NK-92 (cell line): ENCODE data around the gene SLC22A23.

ENCODE experiments used
- DNase-seq: peaks from one replicate; lab custom pipeline; 2025; ENCODE audit not compliant: unreplicated experiment; lab: John Stamatoyannopoulos, UW

Gene SLC22A23

DNA sequence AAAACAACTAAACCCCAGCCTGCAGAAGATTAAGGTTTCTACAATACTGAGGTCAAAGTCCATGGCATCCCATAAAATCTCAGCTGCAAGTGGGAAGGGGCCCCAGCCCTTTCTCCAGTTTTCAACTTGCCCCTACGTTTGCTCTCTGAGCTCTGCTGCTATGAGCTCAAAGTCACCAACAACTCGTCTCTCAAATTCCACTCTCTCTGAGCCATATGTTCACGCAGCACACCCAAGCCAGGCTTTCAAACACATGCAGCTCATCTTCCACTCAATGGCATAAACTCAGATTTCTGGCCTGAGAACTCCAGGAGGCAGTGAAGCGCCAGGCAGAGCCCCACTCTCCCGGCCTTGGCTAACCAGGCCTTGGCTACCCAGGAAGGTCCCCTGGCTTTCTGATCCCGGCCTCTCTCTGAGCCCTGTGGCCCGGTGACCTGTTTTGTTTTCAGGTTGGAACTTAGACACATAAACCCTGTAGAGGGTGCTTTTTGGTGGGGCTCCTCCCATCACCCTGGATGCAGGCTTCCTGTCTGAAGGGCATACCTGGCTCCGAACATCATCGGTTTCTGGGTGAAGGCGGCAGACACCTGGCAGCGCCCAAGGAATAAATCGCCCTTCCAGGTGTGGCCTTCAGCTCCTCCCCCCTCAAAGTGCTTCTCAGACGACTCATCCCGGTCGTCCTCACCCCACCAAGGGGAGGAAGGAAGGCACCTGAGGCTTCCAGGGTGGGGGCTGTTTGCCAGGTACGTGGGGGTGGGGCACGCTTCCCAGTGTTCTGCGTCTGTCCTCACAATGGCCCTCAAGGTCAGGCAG is 12.4 kb downstream of the SLC22A23 start:
- DNase-seq = no peak

DNA sequence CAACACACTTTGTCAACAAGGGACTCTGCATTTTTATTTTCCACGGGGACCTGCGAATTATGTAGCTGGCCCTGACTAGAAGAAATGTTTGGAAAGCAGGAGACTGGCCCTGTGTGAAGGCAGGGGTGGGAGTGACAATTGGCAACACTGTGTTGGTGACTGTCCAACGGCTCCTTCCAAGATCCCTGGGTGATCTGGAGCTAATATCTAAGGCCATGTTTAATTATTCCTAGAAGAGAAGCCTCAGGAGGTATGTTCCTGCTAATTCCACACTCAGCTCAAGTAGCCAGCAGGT is 13.7 kb downstream of the SLC22A23 start:
- no peak for DNase-seq

DNA sequence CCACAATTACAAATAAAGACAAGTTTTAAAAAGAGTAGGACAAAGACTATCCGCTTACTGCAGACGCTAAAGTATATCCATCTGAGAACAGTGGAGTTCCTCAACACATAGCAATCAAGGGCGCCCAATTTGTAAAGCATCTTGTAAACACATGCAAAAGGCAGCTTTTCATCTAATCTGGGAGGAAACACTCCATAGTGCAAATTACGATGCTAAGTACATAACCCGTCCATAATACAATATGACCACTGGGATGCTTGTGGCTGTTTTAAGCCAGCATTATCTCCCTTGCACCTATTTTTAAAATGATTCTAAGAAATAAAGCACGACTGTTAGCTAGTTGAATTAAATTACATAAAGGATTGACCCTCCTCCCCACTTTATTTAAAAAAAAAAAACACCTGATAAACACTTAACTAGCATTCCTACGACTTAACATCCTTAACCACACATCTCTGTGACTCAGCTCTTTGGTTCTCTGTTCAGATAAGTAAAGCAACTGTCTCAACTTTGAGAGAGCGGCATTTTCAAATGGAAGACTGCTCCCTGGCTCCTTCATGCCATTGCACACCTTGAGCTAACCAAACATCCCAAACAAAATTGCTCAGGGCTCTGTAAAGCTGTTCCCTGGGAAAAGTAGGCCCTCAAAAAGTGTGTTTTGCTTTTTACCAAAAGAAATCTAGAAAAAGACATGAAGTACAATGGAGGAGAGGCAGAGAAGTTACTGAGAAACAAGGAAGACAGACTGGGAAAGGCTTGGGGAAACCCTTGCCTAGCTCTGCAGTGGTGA is 14.2 kb downstream of the SLC22A23 start:
- no peak for DNase-seq

DNA sequence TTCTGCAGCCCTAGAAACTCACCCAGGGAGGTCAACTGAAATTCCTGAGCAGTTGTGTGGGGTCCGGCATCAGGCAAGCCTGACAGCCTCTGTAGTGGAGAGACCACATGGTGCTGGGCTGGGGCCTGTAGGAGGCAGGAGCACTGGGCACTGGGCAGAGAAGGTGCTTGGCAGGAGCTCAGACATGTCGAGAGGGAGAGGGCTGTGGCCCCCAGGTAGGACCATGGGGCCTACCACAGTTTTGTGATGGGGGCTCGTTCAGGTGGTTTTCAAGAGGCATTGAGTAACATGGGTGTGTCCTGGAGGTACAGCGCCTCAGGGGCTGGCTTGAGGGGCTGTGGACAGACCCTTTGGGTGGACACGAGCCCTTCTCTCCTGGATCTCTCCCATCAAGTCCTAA is 15.9 kb downstream of the SLC22A23 start:
- DNase-seq = no peak

DNA sequence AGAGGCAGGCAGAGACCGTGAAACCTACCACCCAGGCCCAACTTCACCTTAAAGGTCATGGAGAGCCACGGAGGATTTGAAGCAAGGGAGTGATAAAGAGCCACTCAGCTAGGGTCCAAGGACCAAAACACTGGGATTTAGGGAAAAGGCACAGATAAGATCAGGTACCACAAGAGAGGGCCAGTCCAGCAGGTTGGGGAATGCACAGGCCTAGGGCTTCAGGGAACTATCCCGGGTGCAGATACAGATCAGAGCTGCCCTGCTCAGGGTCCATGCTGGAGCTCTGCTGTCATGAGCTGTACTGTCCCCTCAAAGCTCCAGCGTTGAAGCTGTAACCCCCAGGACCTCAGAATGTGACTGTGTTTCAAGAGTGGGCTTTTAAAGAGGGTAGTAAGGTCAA is 16.9 kb downstream of the SLC22A23 start:
- no peak for DNase-seq

DNA sequence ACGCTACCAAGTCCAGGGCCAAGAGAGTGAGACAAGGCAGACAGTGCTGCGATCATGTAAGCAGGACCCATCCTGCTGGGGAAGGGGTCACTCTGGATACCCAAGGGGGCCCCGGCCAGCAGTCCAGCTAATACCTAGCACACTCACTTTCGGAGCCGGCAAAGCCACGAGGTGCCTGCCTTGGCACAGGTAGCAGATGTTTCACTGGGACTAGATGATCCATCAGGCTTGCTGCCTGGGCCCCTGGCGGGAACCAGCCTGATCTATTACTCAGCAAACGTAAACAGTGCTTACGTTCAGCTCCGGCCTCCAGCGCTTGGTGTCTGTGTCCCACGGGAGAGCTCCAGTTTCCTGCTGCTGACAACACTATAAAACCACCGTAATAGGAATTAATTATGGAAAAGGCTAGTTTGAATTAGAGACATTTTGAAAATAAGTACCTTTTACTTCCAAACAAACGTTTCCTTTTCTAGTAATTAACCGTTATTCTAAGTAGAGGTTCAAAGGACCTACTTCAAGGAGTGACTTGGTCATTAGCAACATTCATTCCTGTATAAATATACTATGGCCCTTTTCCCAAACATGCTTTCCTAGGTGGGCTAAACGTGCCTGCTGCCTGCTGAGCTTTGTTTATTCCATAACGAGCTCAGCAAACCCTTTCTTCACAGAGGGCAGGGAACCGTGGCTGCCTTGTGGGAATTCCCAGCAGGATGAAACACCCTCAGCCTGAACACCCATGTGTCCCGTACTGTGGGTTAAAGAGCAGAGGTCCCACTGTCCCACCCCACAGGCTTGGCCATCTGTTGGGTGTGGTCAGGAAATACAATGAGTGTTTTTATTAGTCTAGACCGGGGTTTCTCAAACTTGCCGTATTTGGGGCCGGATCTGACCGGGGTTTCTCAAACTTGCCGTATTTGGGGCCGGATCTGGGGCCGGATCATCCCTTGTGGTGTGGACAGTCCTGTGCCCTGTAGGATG is 18.4 kb downstream of the SLC22A23 start:
- DNase-seq = no peak

DNA sequence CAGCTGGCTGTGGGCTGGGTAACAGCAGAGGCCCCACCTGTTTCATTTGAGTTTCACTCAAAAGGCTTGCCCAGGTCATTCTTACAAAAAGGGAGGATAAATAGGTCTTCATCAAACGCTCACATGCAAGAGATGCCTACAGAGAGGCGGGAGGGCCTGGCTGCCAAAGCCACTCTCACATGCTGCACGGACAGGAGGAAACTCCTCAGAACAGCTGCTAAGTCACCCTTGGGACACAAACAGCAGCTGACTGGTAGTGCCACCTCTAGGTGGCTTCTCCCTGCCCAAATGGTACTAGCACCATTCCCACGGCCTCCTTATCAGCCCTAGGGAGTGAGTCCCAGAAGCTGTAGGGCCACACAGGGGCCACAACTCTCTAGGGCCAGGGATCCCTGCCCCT is 23.8 kb downstream of the SLC22A23 start:
- no peak for DNase-seq

DNA sequence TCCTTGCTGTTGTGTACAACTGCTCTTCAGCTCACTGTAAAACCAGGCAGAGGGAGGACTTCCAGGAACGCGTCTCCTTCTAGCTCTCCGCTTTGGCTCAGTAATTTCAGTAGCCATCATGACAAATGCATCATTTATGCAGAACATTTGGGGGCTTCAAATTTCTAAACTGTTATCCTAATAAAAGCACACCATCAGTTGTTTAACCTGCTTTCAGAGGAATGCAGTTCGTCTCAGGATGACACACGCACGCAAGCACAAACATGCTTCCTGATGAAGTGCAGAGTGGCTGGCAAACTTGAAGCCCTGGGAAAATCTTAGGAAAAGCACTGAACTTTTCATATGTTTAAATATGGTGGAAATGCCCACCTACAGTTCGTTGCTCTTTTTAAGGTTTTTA is 24.4 kb downstream of the SLC22A23 start:
- no peak for DNase-seq

DNA sequence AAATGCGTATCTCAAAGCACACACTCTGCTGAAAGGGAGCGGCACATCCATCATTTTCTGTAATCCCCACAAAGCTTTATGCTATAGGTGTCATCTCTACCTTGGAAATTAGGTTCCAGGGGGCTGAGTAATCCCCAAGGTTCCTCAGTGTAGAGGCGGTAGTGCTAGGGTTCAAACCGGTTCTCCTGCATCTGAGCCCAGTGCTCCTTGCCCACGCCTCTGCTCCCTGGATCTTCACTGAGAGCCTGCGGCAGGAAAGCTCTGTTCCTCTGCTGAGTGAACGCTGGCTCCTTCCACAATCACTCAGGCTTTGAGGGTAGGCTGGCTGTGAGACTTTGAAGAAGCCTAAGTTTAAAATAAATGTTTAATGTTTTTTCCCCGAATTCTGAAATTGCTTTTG is 24.9 kb downstream of the SLC22A23 start:
- DNase-seq = no peak

DNA sequence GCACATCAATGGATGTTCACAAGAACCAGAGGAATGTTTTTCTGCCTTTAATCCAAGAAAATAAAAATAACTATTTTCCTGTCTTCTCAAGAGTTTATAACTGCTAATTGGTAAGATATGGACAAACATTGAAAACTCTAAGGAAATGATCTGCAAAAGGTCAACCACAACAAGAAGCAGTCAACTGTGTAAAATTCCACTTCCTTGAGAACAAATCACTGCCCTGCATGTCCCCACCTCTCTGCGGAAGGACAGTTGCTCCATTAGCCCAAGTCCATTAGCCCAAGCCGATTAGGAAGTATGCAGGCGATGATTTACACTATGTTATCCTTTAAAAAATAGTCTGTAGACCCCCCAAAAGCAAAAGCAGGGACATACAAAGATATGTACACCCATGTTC is 27.6 kb downstream of the SLC22A23 start:
- DNase-seq = no peak

DNA sequence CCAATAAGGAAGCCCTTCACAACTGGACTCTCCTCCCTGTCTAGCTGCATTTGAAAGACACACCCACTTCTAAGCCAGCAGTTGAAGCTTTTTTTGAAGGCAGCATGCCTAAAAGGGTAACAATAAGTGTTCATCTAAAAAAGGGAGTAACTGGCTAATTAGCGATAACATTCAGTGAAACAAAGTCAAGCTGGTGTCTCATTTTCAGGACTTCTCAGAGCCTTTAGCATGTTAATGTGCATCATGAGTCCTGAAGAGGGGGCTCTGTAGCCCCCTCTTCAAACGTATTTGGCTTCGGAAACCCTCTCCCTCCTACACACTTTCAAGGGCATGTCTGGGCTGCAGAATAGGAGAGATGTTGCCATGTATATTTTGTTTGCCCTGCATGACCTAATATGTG is 28.1 kb downstream of the SLC22A23 start:
- DNase-seq = no peak

DNA sequence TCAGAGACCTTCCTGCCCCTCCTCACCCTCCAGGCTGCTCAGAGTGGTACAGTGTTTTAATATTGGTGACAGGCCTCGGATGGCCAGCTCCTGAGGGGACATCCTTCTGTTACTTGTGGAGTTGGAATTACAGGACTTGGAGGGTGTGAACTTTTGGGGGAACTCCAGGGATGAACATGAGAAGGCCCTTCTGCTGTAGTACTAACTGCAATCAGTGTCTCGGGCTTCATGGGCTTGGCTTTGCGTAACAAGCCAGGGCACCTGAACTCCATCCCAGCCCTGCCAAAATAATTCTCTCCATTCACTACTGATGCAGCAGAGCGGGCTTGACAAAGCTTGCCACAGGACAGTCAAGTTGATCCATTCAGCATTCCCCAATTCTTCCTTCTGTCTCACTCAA is 28.6 kb downstream of the SLC22A23 start:
- DNase-seq = no peak

DNA sequence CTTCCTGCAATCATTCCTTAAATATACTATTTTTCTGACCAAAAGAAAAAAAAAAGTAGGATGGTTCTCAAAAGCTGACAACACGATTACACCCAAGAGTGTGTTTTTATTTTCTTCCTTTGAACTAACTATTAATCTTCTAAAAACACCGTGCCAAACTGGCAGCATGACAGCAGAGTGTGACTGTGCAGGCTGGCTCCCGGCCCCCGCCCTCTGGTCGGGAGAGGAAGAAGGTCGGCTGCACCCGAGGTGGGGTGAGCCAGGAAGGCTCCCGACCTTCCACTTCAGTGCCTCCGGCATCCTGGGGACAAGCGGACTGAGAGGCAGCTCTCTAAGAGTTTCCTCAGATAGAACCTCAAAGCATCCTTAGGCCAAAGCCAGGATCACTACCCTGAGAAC is 29.2 kb downstream of the SLC22A23 start:
- DNase-seq = no peak

DNA sequence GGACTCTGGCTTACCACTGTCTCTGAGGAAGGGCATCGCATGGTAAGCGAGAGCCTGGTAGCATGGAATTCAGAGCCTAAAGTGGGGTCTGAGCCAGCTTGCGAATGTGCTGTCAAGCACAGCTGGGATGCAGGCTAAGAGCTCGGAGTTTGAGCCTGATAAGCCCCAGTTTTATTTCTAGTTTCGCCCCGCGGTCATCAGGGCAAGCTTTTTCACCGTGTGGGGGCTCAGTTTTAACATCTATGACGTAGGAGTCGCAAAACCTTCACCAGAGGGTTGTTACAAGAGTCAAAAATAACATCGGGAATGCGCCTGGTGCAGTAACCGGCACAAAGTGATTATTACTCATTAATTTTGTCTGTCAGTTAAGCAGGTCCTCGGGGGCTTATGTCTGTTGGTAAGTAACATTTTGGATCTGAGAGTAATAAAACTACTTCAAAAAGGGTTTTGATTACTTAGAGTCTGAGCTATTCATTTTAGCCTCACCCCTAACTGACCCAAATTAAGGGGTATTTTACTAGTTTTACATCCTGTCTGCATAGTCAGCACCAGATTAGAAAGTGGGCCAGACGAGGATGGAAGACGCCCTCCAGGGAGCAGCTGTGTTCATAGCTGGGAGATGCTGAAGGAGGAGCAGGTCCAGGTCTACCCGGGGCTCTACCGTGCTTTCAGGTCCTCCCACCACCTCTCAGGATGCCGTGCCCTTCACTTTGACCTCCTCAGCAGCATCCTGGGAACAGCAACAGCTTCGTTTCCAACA is 29.7 kb downstream of the SLC22A23 start:
- no peak for DNase-seq

DNA sequence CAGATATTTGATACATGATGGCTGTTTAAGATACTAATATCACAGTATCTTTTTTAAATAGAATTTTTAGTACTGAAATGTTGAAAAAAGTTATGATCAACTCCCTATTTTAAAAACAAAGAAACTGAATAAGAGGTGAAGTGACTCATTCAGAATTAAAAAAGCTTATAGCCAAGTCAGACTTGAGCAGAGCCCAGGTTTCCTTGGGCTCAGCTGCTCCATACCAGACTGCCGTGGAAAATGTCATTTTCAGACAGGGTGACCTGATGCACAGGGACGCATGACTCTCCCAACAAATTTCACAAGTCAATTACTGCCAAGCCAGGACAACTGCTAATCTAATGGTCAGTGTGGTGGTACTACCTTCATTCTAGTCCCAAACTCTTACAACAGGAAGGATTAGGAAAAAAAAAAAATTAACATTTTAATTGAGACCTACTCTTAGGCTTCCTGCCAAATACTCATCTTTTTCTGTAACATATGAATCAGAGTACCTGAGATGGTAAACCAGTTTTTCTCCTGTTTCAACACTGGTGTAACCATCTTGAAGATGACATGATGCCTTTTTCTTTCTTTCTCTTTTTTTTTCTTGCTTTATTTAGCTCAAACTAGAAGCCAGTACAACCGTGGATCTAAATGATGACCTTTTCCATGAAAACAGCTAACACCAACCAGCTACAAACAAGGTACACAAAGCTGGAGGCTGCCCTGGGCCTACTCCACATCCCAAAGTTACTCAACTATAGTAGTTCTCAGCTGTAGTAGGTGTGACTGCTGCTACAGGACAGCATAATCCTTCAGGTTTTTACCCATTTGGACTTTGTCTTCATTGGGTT is 30.5 kb downstream of the SLC22A23 start:
- DNase-seq = no peak

DNA sequence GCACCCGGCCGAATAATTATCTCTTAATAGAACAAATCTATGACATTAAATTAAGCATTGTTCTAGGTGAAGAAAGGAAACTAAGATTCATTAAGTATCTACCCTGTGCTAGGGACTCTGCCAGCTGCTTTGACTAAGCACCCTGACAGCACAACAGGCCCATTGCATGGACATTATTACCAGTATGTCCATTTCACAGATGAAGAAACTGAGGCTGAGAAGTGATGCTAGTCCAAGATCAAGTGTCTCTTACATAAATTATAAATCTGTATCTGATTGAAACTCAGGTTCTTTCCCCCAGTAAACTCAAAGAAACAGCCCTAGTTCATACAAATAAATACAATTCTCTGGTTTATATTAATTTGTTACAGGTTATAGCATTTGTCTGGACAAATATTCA is 31.3 kb downstream of the SLC22A23 start:
- no peak for DNase-seq

DNA sequence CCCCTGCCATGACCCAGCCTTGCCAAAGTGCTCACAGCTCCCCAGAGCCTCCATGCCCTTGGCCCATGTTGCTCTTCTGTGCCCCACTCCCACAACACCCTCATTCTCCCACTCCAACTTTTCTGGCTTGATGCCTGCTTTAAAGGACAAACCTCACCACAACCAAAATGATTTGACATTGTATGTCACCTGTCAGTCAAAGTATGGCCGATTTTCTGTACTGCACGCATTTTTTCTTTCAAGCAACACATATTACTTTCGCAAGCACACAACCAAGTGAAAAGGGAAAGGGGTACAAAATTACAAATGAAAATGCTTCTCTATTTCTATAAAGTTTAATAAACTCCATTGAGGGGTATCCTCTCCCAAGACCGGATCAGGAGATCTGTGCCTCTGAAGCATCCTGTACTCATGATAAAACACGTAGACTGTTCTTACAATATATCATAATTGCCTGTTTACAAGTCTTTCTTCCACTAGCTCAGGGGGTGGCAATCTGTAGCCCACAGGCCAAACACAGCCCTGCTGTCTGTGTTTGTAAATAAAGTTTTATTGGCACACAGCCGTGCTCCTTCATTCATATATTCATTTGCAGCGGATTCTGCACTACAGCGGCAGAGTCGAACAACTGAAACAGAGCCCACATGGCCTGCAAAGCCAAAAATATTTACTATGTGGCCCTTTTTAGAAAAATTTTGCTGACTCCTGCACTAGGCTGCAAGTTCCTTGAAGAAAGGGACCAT is 32.5 kb downstream of the SLC22A23 start:
- DNase-seq = no peak

DNA sequence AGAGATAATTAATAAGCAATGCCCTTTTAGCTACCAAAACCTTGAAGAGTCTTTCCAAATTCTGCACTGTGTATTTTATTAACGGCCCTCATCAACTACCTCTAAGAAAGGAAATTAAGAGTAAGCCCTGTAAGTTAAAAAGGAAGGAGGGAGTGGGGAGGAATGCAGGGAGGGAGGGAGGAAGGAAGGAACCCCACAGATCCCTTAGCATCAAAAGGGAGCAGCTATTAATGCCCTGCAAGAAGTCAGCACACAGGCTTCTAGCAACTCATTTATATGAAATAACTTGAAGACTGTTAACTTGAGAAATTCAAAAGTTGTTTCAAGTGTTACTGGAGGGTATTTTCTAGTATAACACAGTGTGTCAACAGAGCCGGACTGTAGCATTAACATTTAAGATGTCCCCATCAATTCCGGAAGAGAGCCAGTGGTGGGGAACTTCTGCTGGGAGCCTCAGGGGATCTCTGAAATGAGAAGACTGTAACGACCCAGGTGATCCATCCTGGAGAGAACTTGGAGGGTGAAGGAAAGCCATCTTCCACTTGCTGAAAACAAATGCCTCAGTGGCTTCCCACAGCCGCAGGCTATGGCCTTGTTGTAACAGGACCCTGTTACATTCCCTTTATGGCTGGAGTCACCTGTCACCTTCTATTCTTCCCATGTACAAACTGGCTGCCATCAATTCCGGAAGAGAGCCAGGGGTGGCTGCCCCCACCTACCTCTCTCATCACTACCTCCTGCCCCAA is 33.2 kb downstream of the SLC22A23 start:
- DNase-seq = no peak
